GM19438 (cell line): ENCODE data around the gene QRICH2.
"Not testable (repeated sequence)": the region's sequence is repeated elsewhere in the genome, so short reads cannot be mapped to it uniquely, and the experiment has no call there.

ENCODE experiments used
- ATAC-seq: cut with Tn5 transposase; IDR thresholded peaks from one replicate; pipeline ENCODE4 v1.9.1; 2021; ENCODE audit warnings: low read depth; ENCODE audit not compliant: unreplicated experiment

QRICH2 gene

GRCh38 chr17:76307966-76308338 is at the start of gene QRICH2:
Gene QRICH2, minus strand, starts transcription at chr17:76308276. Its CDS starts 278 bp downstream, at chr17:76307998.
- ATAC-seq: no peak

- ATAC-seq: no peak
Observed at GRCh38 chr17:76357597-76358158, 49.6 kb upstream of the QRICH2 start.

GRCh38 chr17:76356803-76357456 is 48.9 kb upstream of the QRICH2 start:
- ATAC-seq: no peak

GRCh38 chr17:76354747-76355310 is 46.8 kb upstream of the QRICH2 start:
- no peak for ATAC-seq

GRCh38 chr17:76354317-76354729 is 46.2 kb upstream of the QRICH2 start:
- ATAC-seq: no peak

GRCh38 chr17:76353599-76354316 is 45.7 kb upstream of the QRICH2 start, which contains the start of gene PRPSAP1:
Gene PRPSAP1, minus strand, starts transcription at chr17:76353916. Its CDS starts 213 bp downstream, at chr17:76353703.
- peak; percentile 83 for ATAC-seq

- ATAC-seq: peak; percentile 20
Observed at GRCh38 chr17:76353004-76353598, 45.0 kb upstream of the QRICH2 start.

- no peak for ATAC-seq
Observed at GRCh38 chr17:76351526-76352071, 43.5 kb upstream of the QRICH2 start.

- no peak for ATAC-seq
Observed at GRCh38 chr17:76350463-76350862, 42.4 kb upstream of the QRICH2 start.

- not testable (repeated sequence) for ATAC-seq
Observed at GRCh38 chr17:76346936-76347335, 38.9 kb upstream of the QRICH2 start.

- ATAC-seq: no peak
Observed at GRCh38 chr17:76345377-76345974, 37.4 kb upstream of the QRICH2 start.

GRCh38 chr17:76343106-76343505 is 35.0 kb upstream of the QRICH2 start:
- no peak for ATAC-seq

GRCh38 chr17:76341301-76341700 is 33.2 kb upstream of the QRICH2 start:
- no peak for ATAC-seq

GRCh38 chr17:76337413-76337777 is 29.3 kb upstream of the QRICH2 start:
- ATAC-seq: no peak

GRCh38 chr17:76336756-76337412 is 28.8 kb upstream of the QRICH2 start:
- ATAC-seq: no peak

- no peak for ATAC-seq
Observed at GRCh38 chr17:76335716-76336381, 27.8 kb upstream of the QRICH2 start.

GRCh38 chr17:76333673-76334505 is 25.8 kb upstream of the QRICH2 start:
- ATAC-seq: no peak

GRCh38 chr17:76331083-76331482 is 23.0 kb upstream of the QRICH2 start:
- ATAC-seq: no peak
